HepG2 (cell line): Measurements from ENCODE around the gene DCLK1. TPM values are rescaled to one million over a fixed set of nuclear protein-coding genes. Genes with fewer than 3 reads are reported as not detected.

ENCODE experiments used
- ATAC-seq: fragments of 200-7000 bp; cut with Tn5 transposase; 3 replicates; pipeline ENCODE4 v1.9.1; 2020; ENCODE audit warnings: mild to moderate bottlenecking, moderate library complexity
- BruUV-seq: library from RNA; stranded (reverse); fragments of 400-500 nt; replicated peaks from 2 replicates; lab custom pipeline; 2021; lab: Mats Ljungman, UMichigan
- CTCF ChIA-PET: fragments of 300-600 bp; formaldehyde crosslinking; extraction: SDS; loops from one replicate; lab custom pipeline; 2021; ENCODE audit warnings: low total read pairs, inconsistent platforms, low intra/inter-chr PET ratio; lab: Yijun Ruan, JAX
- POLR2A ChIA-PET: fragments of 350-600 bp; sonication (Branson Sonifier 250); formaldehyde crosslinking; loops from one replicate; lab custom pipeline; 2020; ENCODE audit warnings: antibody characterized with exemption, inconsistent platforms; lab: Yijun Ruan, JAX
- DNase-seq: peaks from one replicate; pipeline ENCODE4 v3.0.0-alpha.2; 2015; ENCODE audit warnings: low spot score
- FAIRE-seq: peaks from 3 replicates; lab custom pipeline; 2011; peaks lifted over from hg19 to GRCh38; lab: Jason Lieb, UNC
- H2AFZ ChIP-seq: one replicate; pipeline ENCODE4 v1.6.1; 2011; ENCODE audit warnings: low read length, inconsistent platforms
- H3K27ac ChIP-seq: fragments of 300-600 bp; 3 replicates; pipeline ENCODE4 v1.8.0; 2011; ENCODE audit warnings: mixed run types, mild to moderate bottlenecking, mixed read lengths, low read length, inconsistent platforms; ENCODE audit not compliant: insufficient read depth; ENCODE audit errors: extremely low read length
- H3K27me3 ChIP-seq, 2 experiments: fragments of 200-600 bp in 1 of 2; 2 replicates in 1 of 2; 3 replicates in 1 of 2; pipeline versions ENCODE4 v1.6.0 to v1.8.0; 2011; ENCODE audit warnings: low read length in 2 of 2, mild to moderate bottlenecking in 2 of 2, moderate library complexity in 2 of 2, inconsistent platforms in 1 of 2; ENCODE audit not compliant: insufficient read depth in 2 of 2, control insufficient read depth in 1 of 2
- H3K36me3 ChIP-seq, 2 experiments: fragments of 200-600 bp in 1 of 2; replicated peaks in 1 of 2; 2 replicates in 1 of 2; 3 replicates in 1 of 2; pipeline versions ENCODE4 v1.5.1 to v1.8.0; 2011; ENCODE audit warnings: low read length in 2 of 2, inconsistent platforms in 1 of 2; ENCODE audit not compliant: insufficient read depth in 2 of 2, control insufficient read depth in 1 of 2
- H3K4me1 ChIP-seq: 2 replicates; pipeline ENCODE4 v1.5.1; 2012; ENCODE audit warnings: low read length, inconsistent platforms; ENCODE audit not compliant: insufficient read depth
- H3K4me2 ChIP-seq: 2 replicates; pipeline ENCODE4 v1.6.0; 2011; ENCODE audit warnings: low read depth, low read length, inconsistent platforms
- H3K4me3 ChIP-seq, 3 experiments: fragments of 200-600 bp in 1 of 3; sonication (generic), shearing (Covaris generic) in 1 of 3; replicated peaks in 1 of 3; 2 replicates each; pipeline ENCODE4 v1.5.1; 2011 to 2016; ENCODE audit warnings: low read length in 3 of 3, inconsistent platforms in 2 of 3, low read depth in 2 of 3, mild to moderate bottlenecking in 2 of 3, control low read depth in 1 of 3, mixed read lengths in 1 of 3; ENCODE audit not compliant: insufficient read depth in 1 of 3
- H3K79me2 ChIP-seq: one replicate; pipeline ENCODE4 v1.6.1; 2011; ENCODE audit warnings: low read length, inconsistent platforms; ENCODE audit not compliant: insufficient read depth
- H3K9ac ChIP-seq: 2 replicates; pipeline ENCODE4 v1.6.0; 2011; ENCODE audit warnings: mild to moderate bottlenecking, low read depth, low read length, inconsistent platforms; ENCODE audit not compliant: insufficient read depth
- H3K9me3 ChIP-seq: 2 replicates; pipeline ENCODE4 v1.5.1; 2012; ENCODE audit warnings: mild to moderate bottlenecking, low read length
- H4K20me1 ChIP-seq: 2 replicates; pipeline ENCODE4 v1.6.0; 2011; ENCODE audit warnings: inconsistent platforms, mild to moderate bottlenecking, low read length, moderate library complexity; ENCODE audit not compliant: insufficient read depth
- BORCS8-MEF2B ChIP-seq: sonication (generic); formaldehyde crosslinking; IDR thresholded peaks from 2 replicates; pipeline ENCODE4 v1.8.0; 2022; ENCODE audit warnings: mild to moderate bottlenecking, missing genetic modification reagents
- GPBP1L1 ChIP-seq: sonication (generic); formaldehyde crosslinking; IDR thresholded peaks from 2 replicates; pipeline ENCODE4 v1.5.0; 2020; ENCODE audit warnings: mild to moderate bottlenecking, missing genetic modification reagents
- PHF5A ChIP-seq: IDR thresholded peaks from one replicate; pipeline ENCODE4 v1.6.1; 2018; ENCODE audit warnings: low read depth, missing genetic modification reagents; ENCODE audit not compliant: unreplicated experiment
- REL ChIP-seq: sonication (generic); formaldehyde crosslinking; conservative IDR thresholded peaks from 2 replicates; pipeline ENCODE4 v1.8.0; 2022; ENCODE audit warnings: mild to moderate bottlenecking, missing genetic modification reagents, moderate library complexity
- SKI ChIP-seq: fragments of 450-650 bp; IDR thresholded peaks from one replicate; pipeline ENCODE4 v1.6.1; 2018; ENCODE audit warnings: mild to moderate bottlenecking; ENCODE audit not compliant: partially characterized antibody
- SMARCE1 ChIP-seq: fragments of 450-650 bp; IDR thresholded peaks from 2 replicates; pipeline ENCODE4 v1.6.1; 2017; ENCODE audit warnings: borderline replicate concordance
- SRSF1 ChIP-seq: fragments of 200-400 bp; formaldehyde crosslinking; optimal IDR thresholded peaks from 2 replicates; pipeline ENCODE3; 2017; ENCODE audit warnings: mild to moderate bottlenecking, low read depth, low read length, moderate library complexity
- ZBTB49 ChIP-seq: sonication (generic); formaldehyde crosslinking; IDR thresholded peaks from 2 replicates; pipeline ENCODE4 v1.4.0; 2020; ENCODE audit warnings: missing genetic modification reagents, borderline replicate concordance
- ZNF678 ChIP-seq: sonication (generic); formaldehyde crosslinking; IDR thresholded peaks from 2 replicates; pipeline ENCODE4 v1.4.0; 2020; ENCODE audit warnings: mild to moderate bottlenecking, missing genetic modification reagents
- WGBS: methylation state at CpG from one replicate; pipeline ENCODE4 v1.1.6; 2017; ENCODE audit warnings: low lambda C conversion rate; 5-methylcytosine and 5-hydroxymethylcytosine counted together
- in situ Hi-C: cut with HindIII; loops from 2 replicates; pipeline ENCODE4 v1.10.0; 2017; ENCODE audit warnings: low pct_unique_long_range_greater_than_20kb; ENCODE audit not compliant: extremely low pct_ligation_motif_present
- intact Hi-C: fragments of 100-400 bp; cut with micrococcal nuclease; formaldehyde crosslinking; loops from one replicate; pipeline ENCODE4 v1.10.0; 2022; ENCODE audit not compliant: unreplicated experiment
- polyA plus RNA-seq, 8 experiments: library from polyadenylated mRNA; depleted of rRNA in 3 of 8; stranded (reverse) in 7 of 8; unstranded in 1 of 8; fragments of >200 nt; fragmentation: Illumina TruSeq in 4 of 8; extraction: Trizol in 4 of 8; gene quantifications; 2 replicates each; pipeline versions ENCODE4 v1.2.1 to v1.2.3, GENCODE V29; 2011 to 2016; ENCODE audit warnings: low read depth in 4 of 8, missing spikeins in 1 of 8, mixed read lengths in 1 of 8; ENCODE audit not compliant: insufficient read depth in 1 of 8
- total RNA-seq, 5 experiments: library from RNA; depleted of rRNA; stranded (reverse); fragments of >200 nt; fragmentation: Illumina TruSeq; extraction: Trizol; gene quantifications; 2 replicates each; pipeline ENCODE4 v1.2.3, GENCODE V29; 2016; ENCODE audit warnings: low read depth in 1 of 5

The DCLK1 gene
- total and polyA plus RNA-seq, 2 of the 13 experiments (the other 11 are each of a cell fraction or from before 2014, with no cell fraction given), result not detected

GRCh38 chr13:36059321-36059720 lies 71.9 kb downstream of the DCLK1 start (continued):
- TF ChIP-seq GPBP1L1 (CRISPR knock-in tag) (no peak), SRSF1 (no peak), SKI (no peak)

- Histone ChIP-seq H3K27ac (no peak overlapping the region), H4K20me1 (no peaks in the 10 kb centered on the region), H3K79me2 (no peaks in the 10 kb centered on the region), H3K4me1 (no peaks in the 10 kb centered on the region)
- in situ Hi-C loops, result no loop called here
- no TSS peak for BruUV-seq
- 7% methylated on average over 2 of the region's 2 CpGs for WGBS
- TF ChIP-seq ZNF678 (CRISPR knock-in tag), result no peak
- TF ChIP-seq, all 625 proteins: peak for 0
- Histone ChIP-seq H3K9me3 (no peaks in the 10 kb centered on the region), H3K4me3 (no peak overlapping the region), H3K36me3 (no peaks in the 10 kb centered on the region), H3K27me3 (no peaks in the 10 kb centered on the region), H3K9ac (no peak overlapping the region), H2AFZ (no peak overlapping the region), H3K4me2 (no peak overlapping the region)
- FAIRE-seq, result no peak
- ATAC-seq, result no peak
- DNase-seq, result no peak
- ChIA-PET POLR2A (no interaction called here), CTCF (no interaction called here)
- intact Hi-C loops, result no loop called here
These were observed 73.1 kb downstream of the DCLK1 start for GRCh38 chr13:36058116-36058515.

GRCh38 chr13:36057547-36057946 lies 73.6 kb downstream of the DCLK1 start:
- no peak for FAIRE-seq
- Histone ChIP-seq H3K4me3 (no peak overlapping the region), H3K9ac (no peak overlapping the region), H3K36me3 (no peaks in the 10 kb centered on the region), H3K4me1 (no peaks in the 10 kb centered on the region), H2AFZ (no peak overlapping the region), H4K20me1 (no peaks in the 10 kb centered on the region), H3K27ac (no peak overlapping the region), H3K27me3 (no peaks in the 10 kb centered on the region), H3K4me2 (no peak overlapping the region), H3K79me2 (no peaks in the 10 kb centered on the region), H3K9me3 (no peaks in the 10 kb centered on the region)
- 0% methylated on average over 1 of the region's 1 CpG for WGBS
- no peak for DNase-seq
- no peak for ATAC-seq
- TF ChIP-seq ZBTB49 (no peak), BORCS8-MEF2B (CRISPR knock-in tag) (no peak), PHF5A (CRISPR knock-in tag) (no peak), REL (CRISPR knock-in tag) (no peak), SMARCE1 (no peak)
- no TSS peak for BruUV-seq
- ChIA-PET CTCF (no interaction called here), POLR2A (no interaction called here)
- intact Hi-C loops, result no loop called here
- in situ Hi-C loops, result no loop called here
